Karpas-422 (cell line): ENCODE data around the gene MRPL32. TPM values are rescaled to one million over a fixed set of nuclear protein-coding genes. Genes with fewer than 3 reads are reported as not detected.

ENCODE experiments used
- DNase-seq: peaks from one replicate; pipeline ENCODE4 v3.0.0-alpha.2; 2015
- H2AFZ ChIP-seq: fragments of 200-600 bp; sonication (generic); 2 replicates; pipeline ENCODE4 v1.6.1; 2014; ENCODE audit warnings: antibody characterized with exemption, low read length, mixed read lengths
- H3K27ac ChIP-seq: fragments of 200-600 bp; sonication (generic); 2 replicates; pipeline ENCODE4 v1.5.1; 2014; ENCODE audit warnings: mild to moderate bottlenecking, low read length, moderate library complexity
- H3K27me3 ChIP-seq: fragments of 200-600 bp; sonication (generic); 2 replicates; pipeline ENCODE4 v1.6.1; 2014; ENCODE audit warnings: low read length, mixed read lengths
- H3K36me3 ChIP-seq: fragments of 200-600 bp; sonication (generic); 2 replicates; pipeline ENCODE4 v1.6.1; 2014; ENCODE audit warnings: low read length, mixed read lengths; ENCODE audit not compliant: insufficient read depth
- H3K4me1 ChIP-seq: fragments of 200-600 bp; sonication (generic); 2 replicates; pipeline ENCODE4 v1.6.1; 2014; ENCODE audit warnings: mild to moderate bottlenecking, low read length, mixed read lengths
- H3K4me2 ChIP-seq: fragments of 200-600 bp; sonication (generic); 2 replicates; pipeline ENCODE4 v1.6.1; 2014; ENCODE audit warnings: low read length, low read depth, mild to moderate bottlenecking; ENCODE audit not compliant: poor library complexity, severe bottlenecking
- H3K4me3 ChIP-seq: fragments of 200-600 bp; sonication (generic); 2 replicates; pipeline ENCODE4 v1.5.1; 2014; ENCODE audit warnings: mild to moderate bottlenecking, antibody characterized with exemption, low read length, mixed read lengths
- H3K79me2 ChIP-seq: fragments of 200-600 bp; sonication (generic); 2 replicates; pipeline ENCODE4 v1.6.1; 2014; ENCODE audit warnings: mild to moderate bottlenecking, low read length, mixed read lengths
- H3K9ac ChIP-seq: fragments of 200-600 bp; sonication (generic); 2 replicates; pipeline ENCODE4 v1.6.0; 2014; ENCODE audit warnings: low read length
- H3K9me2 ChIP-seq: fragments of 200-600 bp; sonication (generic), shearing (Covaris generic); replicated peaks from 2 replicates; pipeline ENCODE4 v1.6.0; 2014; ENCODE audit warnings: mild to moderate bottlenecking, low read length, moderate library complexity; ENCODE audit not compliant: insufficient read depth
- H3K9me3 ChIP-seq: fragments of 300-700, 200-600 bp; sonication (generic); 2 replicates; pipeline ENCODE4 v1.6.1; 2014; ENCODE audit warnings: low read length, mixed read lengths
- H4K20me1 ChIP-seq: fragments of 200-600 bp; sonication (generic); 2 replicates; pipeline ENCODE4 v1.6.1; 2014; ENCODE audit warnings: mild to moderate bottlenecking, antibody characterized with exemption, low read length, low read depth; ENCODE audit not compliant: insufficient read depth
- total RNA-seq: library from RNA; depleted of rRNA; stranded (reverse); fragments of >200 nt; shearing (Covaris generic); gene quantifications from 2 replicates; pipeline ENCODE4 v1.2.3, GENCODE V29; 2014; ENCODE audit warnings: low replicate concordance; rRNA removed

MRPL32 gene
- total RNA-seq, 1 experiment from 2014 or later: 41.6 TPM

DNA sequence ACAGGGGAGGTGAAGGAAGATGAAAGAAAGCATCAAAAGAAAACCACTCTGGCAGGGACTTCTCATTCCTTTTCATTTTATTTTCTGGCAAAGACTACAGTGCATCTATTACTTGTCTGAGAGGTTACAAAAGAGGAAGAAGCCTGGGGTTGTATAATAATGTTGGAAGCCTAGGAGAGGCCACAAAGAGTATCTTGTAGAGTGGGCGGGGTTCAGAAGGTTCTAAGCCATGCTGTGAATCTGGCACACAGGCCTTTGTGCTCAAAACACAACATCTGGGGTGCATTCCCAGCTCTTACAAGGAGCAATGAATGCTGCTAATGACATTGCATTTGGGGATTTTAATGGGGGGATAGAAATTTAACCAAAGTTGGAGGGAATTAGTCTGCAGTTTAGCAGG lies 49.4 kb downstream of the MRPL32 start:
- no peak for DNase-seq
- Histone ChIP-seq H3K4me2 (no peak overlapping the region), H3K9ac (no peak overlapping the region), H3K36me3 (no peaks in the 10 kb centered on the region), H3K27ac (no peak overlapping the region), H2AFZ (no peak overlapping the region), H3K9me3 (no peaks in the 10 kb centered on the region), H3K4me3 (no peak overlapping the region), H3K4me1 (no peaks in the 10 kb centered on the region), H3K9me2 (no peaks in the 10 kb centered on the region), H4K20me1 (no peaks in the 10 kb centered on the region), H3K79me2 (no peaks in the 10 kb centered on the region), H3K27me3 (no peaks in the 10 kb centered on the region)

- H3K79me2 ChIP-seq: no peaks in the 10 kb centered on the region
- H3K36me3 ChIP-seq: no peaks in the 10 kb centered on the region
- H3K27me3 ChIP-seq: no peaks in the 10 kb centered on the region
- H3K27ac ChIP-seq: no peak overlapping the region
- no peak for DNase-seq
- no peak overlapping the region for H3K9ac ChIP-seq
- no peak overlapping the region for H3K4me3 ChIP-seq
- H3K4me1 ChIP-seq: no peaks in the 10 kb centered on the region
- H3K9me3 ChIP-seq: no peaks in the 10 kb centered on the region
- H3K9me2 ChIP-seq: no peaks in the 10 kb centered on the region
- H4K20me1 ChIP-seq: no peaks in the 10 kb centered on the region
- no peak overlapping the region for H2AFZ ChIP-seq
- H3K4me2 ChIP-seq: no peak overlapping the region
Measured at GRCh38 chr7:42982604-42983115, 50.5 kb downstream of the MRPL32 start.

GRCh38 chr7:42984137-42984536 lies 52.0 kb downstream of the MRPL32 start:
- no peaks in the 10 kb centered on the region for H3K4me1 ChIP-seq
- no peak overlapping the region for H3K9ac ChIP-seq
- DNase-seq: no peak
- no peak overlapping the region for H3K4me3 ChIP-seq
- H3K36me3 ChIP-seq: no peaks in the 10 kb centered on the region
- H3K27me3 ChIP-seq: no peaks in the 10 kb centered on the region
- H3K79me2 ChIP-seq: no peaks in the 10 kb centered on the region
- no peak overlapping the region for H3K27ac ChIP-seq
- no peak overlapping the region for H2AFZ ChIP-seq
- H3K9me2 ChIP-seq: no peaks in the 10 kb centered on the region
- H3K4me2 ChIP-seq: no peak overlapping the region
- no peaks in the 10 kb centered on the region for H3K9me3 ChIP-seq
- no peaks in the 10 kb centered on the region for H4K20me1 ChIP-seq

DNA sequence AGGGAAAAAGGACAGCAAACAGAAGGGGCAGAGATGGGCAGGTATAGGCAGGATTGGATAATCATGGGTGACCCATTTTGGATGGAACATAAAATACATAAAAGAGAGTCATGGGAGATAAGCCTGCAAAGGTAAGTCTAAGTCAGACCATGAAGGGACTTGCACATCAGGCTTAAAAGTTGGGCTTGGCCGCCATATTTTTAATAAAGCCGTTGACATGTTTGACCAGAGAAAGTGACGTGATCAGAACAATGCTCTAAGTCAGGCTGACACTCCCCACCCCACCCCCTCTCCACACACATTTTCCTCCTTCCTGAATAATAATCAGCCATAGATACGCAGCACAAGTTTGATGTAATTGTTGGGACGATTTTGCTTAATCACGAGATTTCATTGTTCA lies 54.0 kb downstream of the MRPL32 start:
- Histone ChIP-seq H2AFZ (no peak overlapping the region), H3K9me3 (no peaks in the 10 kb centered on the region), H3K9ac (no peak overlapping the region), H3K9me2 (no peaks in the 10 kb centered on the region), H3K4me2 (no peak overlapping the region), H3K27me3 (no peaks in the 10 kb centered on the region), H3K27ac (no peak overlapping the region), H3K36me3 (no peaks in the 10 kb centered on the region), H4K20me1 (no peaks in the 10 kb centered on the region), H3K4me3 (no peak overlapping the region), H3K4me1 (no peaks in the 10 kb centered on the region), H3K79me2 (no peaks in the 10 kb centered on the region)
- DNase-seq: no peak

GRCh38 chr7:42986781-42987248 lies 54.6 kb downstream of the MRPL32 start:
- H2AFZ ChIP-seq: no peak overlapping the region
- H3K9ac ChIP-seq: no peak overlapping the region
- no peaks in the 10 kb centered on the region for H3K79me2 ChIP-seq

More at GRCh38 chr7:42986781-42987248, 54.6 kb downstream of the MRPL32 start:
- H3K36me3 ChIP-seq: no peaks in the 10 kb centered on the region
- no peaks in the 10 kb centered on the region for H3K4me1 ChIP-seq
- no peaks in the 10 kb centered on the region for H3K27me3 ChIP-seq
- H3K4me3 ChIP-seq: no peak overlapping the region
- DNase-seq: no peak
- no peak overlapping the region for H3K4me2 ChIP-seq
- H4K20me1 ChIP-seq: no peaks in the 10 kb centered on the region
- no peaks in the 10 kb centered on the region for H3K9me2 ChIP-seq
- H3K9me3 ChIP-seq: no peaks in the 10 kb centered on the region
- H3K27ac ChIP-seq: no peak overlapping the region

Other genes with a start within 250 kb of the MRPL32 start
- gene C7orf25, start 20.3 kb upstream of the MRPL32 start, total RNA-seq: 1.1 and 1.8 TPM in 2 replicates
- 13.2 and 97.1 TPM in 2 replicates for gene PSMA2, start 202 bp upstream of the MRPL32 start, total RNA-seq
- not detected in 2 replicates for gene HECW1, start 180.3 kb downstream of the MRPL32 start, total RNA-seq